ENCODE results near the gene CHD9.

Gene CHD9

DNA sequence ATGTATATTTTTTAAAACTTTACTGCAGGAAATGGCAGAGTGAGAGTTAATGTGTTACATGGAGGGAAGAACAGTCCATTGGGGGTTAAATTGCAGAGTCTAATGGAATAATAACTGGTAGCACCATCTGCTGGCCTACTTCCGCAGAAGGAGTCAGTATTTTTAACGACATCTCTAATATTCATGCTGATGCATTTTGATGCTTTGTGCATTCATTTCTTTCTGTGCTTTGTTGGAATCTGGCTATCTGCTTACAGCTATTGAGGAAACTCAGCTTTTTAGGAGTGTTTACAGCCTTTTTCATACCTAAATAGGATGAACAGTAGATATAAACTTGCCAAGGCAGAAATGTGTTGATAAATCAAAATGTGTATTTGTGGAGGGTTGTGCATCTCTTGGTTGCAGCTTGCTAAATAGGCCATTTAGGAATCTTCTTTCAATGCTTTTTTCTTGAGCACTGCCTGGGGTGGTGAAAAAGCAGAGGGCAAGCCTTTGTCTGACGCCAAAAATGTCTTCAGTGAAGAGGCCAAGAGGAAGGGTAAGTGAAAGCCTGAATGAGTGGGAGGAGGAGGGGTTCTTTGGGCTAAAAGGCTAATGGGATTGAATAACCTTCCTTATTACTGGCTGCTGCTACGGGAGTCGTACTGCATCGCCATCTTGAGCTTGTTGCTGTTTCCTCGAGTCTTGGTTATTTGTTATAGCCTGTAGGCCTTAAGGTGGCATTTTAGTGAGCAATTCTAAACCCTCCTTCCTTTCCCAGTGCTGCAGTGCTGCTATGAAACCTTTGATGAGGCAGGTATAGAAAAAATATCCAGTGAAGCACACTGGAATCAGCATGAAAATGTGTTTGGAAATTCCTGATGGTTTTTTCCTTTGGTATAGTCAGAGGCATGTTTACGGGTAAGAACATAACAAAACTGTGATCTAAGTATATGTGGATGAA, 153.3 kb downstream of the CHD9 start:
- Histone ChIP-seq H3K79me2 (ENCODE audit: control insufficient read depth, insufficient read depth, low read length, poor library complexity) (no peaks in the 10 kb centered on the region), H3K4ac (ENCODE audit: low read depth, low read length) (no peak overlapping the region), H3K36me3 (ENCODE audit: control insufficient read depth in 1 of 2, insufficient read depth in 2 of 2, low read length in 2 of 2) (no peaks in the 10 kb centered on the region), H3K4me3 (ENCODE audit: low read depth, low read length) (no peak overlapping the region), H3K9me3 (ENCODE audit: insufficient read depth, low read depth, low read length) (no peaks in the 10 kb centered on the region), H3K27me3 (ENCODE audit: insufficient read depth, low read length) (no peaks in the 10 kb centered on the region), H3K23ac (ENCODE audit: low read length) (no peak overlapping the region), H3K4me2 (ENCODE audit: low read length) (peak overlapping the region; percentile 90), H3K27ac (ENCODE audit: low read depth, low read length) (peak overlapping the region; percentile 96), H2BK5ac (ENCODE audit: low read depth, low read length, poor library complexity) (peak overlapping the region; percentile 69), H2AFZ (ENCODE audit: insufficient read depth, low read length, poor library complexity) (no peak overlapping the region), H3K79me1 (ENCODE audit: low read length) (peaks cover 7% of the 10 kb centered on the region), H4K12ac (ENCODE audit: low read depth, low read length) (peak overlapping the region; percentile 26), H2BK12ac (ENCODE audit: low read length) (no peak overlapping the region), H4K91ac (ENCODE audit: low read depth, low read length) (no peak overlapping the region), H3K9ac (ENCODE audit: low read length) (peak overlapping the region; percentile 66), H3K14ac (ENCODE audit: low read length) (no peak overlapping the region), H3K4me1 (ENCODE audit: control insufficient read depth in 1 of 2, insufficient read depth in 2 of 2, low read length in 2 of 2) (no peaks in the 10 kb centered on the region), H3K18ac (ENCODE audit: low read length) (no peak overlapping the region), H4K8ac (ENCODE audit: low read depth, low read length) (peak overlapping the region; percentile 70), H2AK5ac (ENCODE audit: low read length) (no peak overlapping the region), H2BK120ac (ENCODE audit: insufficient read depth, low read length, poor library complexity) (no peak overlapping the region)
- no CpG with 5 or more reads among the region's 8 CpGs for WGBS (ENCODE audit: extremely low coverage, insufficient coverage, insufficient read length)
- peak; percentile 3 to 48 for DNase-seq

GRCh38 chr16:53209429-53209828, 154.6 kb downstream of the CHD9 start:
- Histone ChIP-seq H3K27ac (ENCODE audit: low read depth, low read length) (no peak overlapping the region), H3K23ac (ENCODE audit: low read length) (no peak overlapping the region), H3K14ac (ENCODE audit: low read length) (no peak overlapping the region), H2BK12ac (ENCODE audit: low read length) (no peak overlapping the region), H3K79me2 (ENCODE audit: control insufficient read depth, insufficient read depth, low read length, poor library complexity) (no peaks in the 10 kb centered on the region), H3K79me1 (ENCODE audit: low read length) (peaks cover 7% of the 10 kb centered on the region), H2BK5ac (ENCODE audit: low read depth, low read length, poor library complexity) (no peak overlapping the region), H3K27me3 (ENCODE audit: insufficient read depth, low read length) (no peaks in the 10 kb centered on the region), H3K9ac (ENCODE audit: low read length) (no peak overlapping the region), H3K18ac (ENCODE audit: low read length) (no peak overlapping the region), H4K12ac (ENCODE audit: low read depth, low read length) (no peak overlapping the region), H3K4ac (ENCODE audit: low read depth, low read length) (peak overlapping the region; percentile 55), H4K8ac (ENCODE audit: low read depth, low read length) (no peak overlapping the region), H3K36me3 (ENCODE audit: control insufficient read depth in 1 of 2, insufficient read depth in 2 of 2, low read length in 2 of 2) (no peaks in the 10 kb centered on the region), H3K9me3 (ENCODE audit: insufficient read depth, low read depth, low read length) (no peaks in the 10 kb centered on the region), H3K4me3 (ENCODE audit: low read depth, low read length) (no peak overlapping the region), H2AK5ac (ENCODE audit: low read length) (no peak overlapping the region), H3K4me2 (ENCODE audit: low read length) (peak overlapping the region; percentile 68), H2BK120ac (ENCODE audit: insufficient read depth, low read length, poor library complexity) (no peak overlapping the region), H3K4me1 (ENCODE audit: control insufficient read depth in 1 of 2, insufficient read depth in 2 of 2, low read length in 2 of 2) (no peaks in the 10 kb centered on the region), H2AFZ (ENCODE audit: insufficient read depth, low read length, poor library complexity) (no peak overlapping the region), H4K91ac (ENCODE audit: low read depth, low read length) (no peak overlapping the region)
- WGBS (ENCODE audit: extremely low coverage, insufficient coverage, insufficient read length) = no CpG with 5 or more reads among the region's 5 CpGs
- DNase-seq = no peak

DNA sequence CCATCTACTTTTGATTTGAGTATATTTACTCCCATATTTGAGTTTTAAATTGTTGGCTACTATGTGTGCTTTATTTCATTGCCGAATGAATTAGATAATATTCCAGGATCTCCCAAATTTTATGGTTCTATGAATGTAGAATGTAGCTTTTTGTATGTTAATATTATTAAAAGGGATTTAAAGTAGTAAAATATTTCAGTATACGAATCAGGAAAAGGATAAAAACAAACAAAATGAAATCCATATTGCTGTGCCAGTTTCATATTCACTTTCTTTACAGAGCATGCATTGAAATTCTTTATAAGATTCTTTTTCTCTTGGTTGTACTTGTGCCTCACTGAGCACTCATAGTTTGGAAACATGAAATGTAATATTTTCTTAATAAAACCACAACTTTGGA, 155.1 kb downstream of the CHD9 start:
- no peaks in the 10 kb centered on the region for H3K27me3 ChIP-seq (ENCODE audit: insufficient read depth, low read length)

GRCh38 chr16:53211253-53211652, 156.5 kb downstream of the CHD9 start:
- Histone ChIP-seq H3K14ac (ENCODE audit: low read length) (no peak overlapping the region), H3K23ac (ENCODE audit: low read length) (no peak overlapping the region), H3K36me3 (ENCODE audit: control insufficient read depth in 1 of 2, insufficient read depth in 2 of 2, low read length in 2 of 2) (no peaks in the 10 kb centered on the region), H2BK5ac (ENCODE audit: low read depth, low read length, poor library complexity) (no peak overlapping the region), H4K91ac (ENCODE audit: low read depth, low read length) (no peak overlapping the region), H2BK120ac (ENCODE audit: insufficient read depth, low read length, poor library complexity) (no peak overlapping the region), H3K79me1 (ENCODE audit: low read length) (peaks cover 7% of the 10 kb centered on the region), H4K12ac (ENCODE audit: low read depth, low read length) (no peak overlapping the region), H3K18ac (ENCODE audit: low read length) (no peak overlapping the region), H3K27me3 (ENCODE audit: insufficient read depth, low read length) (no peaks in the 10 kb centered on the region), H2AK5ac (ENCODE audit: low read length) (no peak overlapping the region), H3K9me3 (ENCODE audit: insufficient read depth, low read depth, low read length) (no peaks in the 10 kb centered on the region), H3K4me2 (ENCODE audit: low read length) (no peak overlapping the region), H2BK12ac (ENCODE audit: low read length) (no peak overlapping the region), H3K4ac (ENCODE audit: low read depth, low read length) (no peak overlapping the region), H3K79me2 (ENCODE audit: control insufficient read depth, insufficient read depth, low read length, poor library complexity) (no peaks in the 10 kb centered on the region), H3K27ac (ENCODE audit: low read depth, low read length) (no peak overlapping the region), H3K9ac (ENCODE audit: low read length) (no peak overlapping the region), H3K4me3 (ENCODE audit: low read depth, low read length) (no peak overlapping the region), H2AFZ (ENCODE audit: insufficient read depth, low read length, poor library complexity) (no peak overlapping the region), H3K4me1 (ENCODE audit: control insufficient read depth in 1 of 2, insufficient read depth in 2 of 2, low read length in 2 of 2) (no peaks in the 10 kb centered on the region), H4K8ac (ENCODE audit: low read depth, low read length) (no peak overlapping the region)
- WGBS (ENCODE audit: extremely low coverage, insufficient coverage, insufficient read length) = no CpG with 5 or more reads among the region's 3 CpGs
- no peak for DNase-seq

More for the DNA sequence above, 155.1 kb downstream of the CHD9 start:
- Histone ChIP-seq H3K9me3 (ENCODE audit: insufficient read depth, low read depth, low read length) (no peaks in the 10 kb centered on the region), H2AFZ (ENCODE audit: insufficient read depth, low read length, poor library complexity) (no peak overlapping the region), H4K8ac (ENCODE audit: low read depth, low read length) (no peak overlapping the region), H3K4ac (ENCODE audit: low read depth, low read length) (no peak overlapping the region), H4K12ac (ENCODE audit: low read depth, low read length) (no peak overlapping the region), H3K23ac (ENCODE audit: low read length) (no peak overlapping the region), H2AK5ac (ENCODE audit: low read length) (no peak overlapping the region), H3K4me1 (ENCODE audit: control insufficient read depth in 1 of 2, insufficient read depth in 2 of 2, low read length in 2 of 2) (no peaks in the 10 kb centered on the region), H3K79me2 (ENCODE audit: control insufficient read depth, insufficient read depth, low read length, poor library complexity) (no peaks in the 10 kb centered on the region), H3K14ac (ENCODE audit: low read length) (no peak overlapping the region), H2BK5ac (ENCODE audit: low read depth, low read length, poor library complexity) (no peak overlapping the region), H3K36me3 (ENCODE audit: control insufficient read depth in 1 of 2, insufficient read depth in 2 of 2, low read length in 2 of 2) (no peaks in the 10 kb centered on the region), H3K4me2 (ENCODE audit: low read length) (no peak overlapping the region), H3K79me1 (ENCODE audit: low read length) (peaks cover 7% of the 10 kb centered on the region), H3K4me3 (ENCODE audit: low read depth, low read length) (no peak overlapping the region), H4K91ac (ENCODE audit: low read depth, low read length) (no peak overlapping the region), H2BK12ac (ENCODE audit: low read length) (no peak overlapping the region), H3K9ac (ENCODE audit: low read length) (no peak overlapping the region), H3K27ac (ENCODE audit: low read depth, low read length) (no peak overlapping the region), H3K18ac (ENCODE audit: low read length) (no peak overlapping the region), H2BK120ac (ENCODE audit: insufficient read depth, low read length, poor library complexity) (no peak overlapping the region)
- WGBS (ENCODE audit: extremely low coverage, insufficient coverage, insufficient read length) = 90% methylated on average over 1 of the region's 2 CpGs
- no peak for DNase-seq

Measured in trophoblast cell (in vitro differentiated cells and primary cell).